GM12878 (cell line): Measurements from ENCODE around the gene IFNA1. TPM values are rescaled to one million over a fixed set of nuclear protein-coding genes. Genes with fewer than 3 reads are reported as not detected.

Experiments
- ATAC-seq: fragments of 200-7000 bp; cut with Tn5 transposase; 3 replicates; pipeline ENCODE4 v1.9.1; 2020; ENCODE audit warnings: mild to moderate bottlenecking, moderate library complexity
- BruUV-seq: library from RNA; stranded (reverse); fragments of 400-500 nt; replicated peaks from 2 replicates; lab custom pipeline; 2021; lab: Mats Ljungman, UMichigan
- CTCF ChIA-PET: fragments of 300-600 bp; sonication (Branson Sonifier 250); formaldehyde crosslinking; extraction: SDS; loops from one replicate; lab custom pipeline; 2021; ENCODE audit warnings: inconsistent platforms; lab: Yijun Ruan, JAX
- POLR2A ChIA-PET: fragments of 350-600 bp; formaldehyde crosslinking; extraction: SDS; loops from one replicate; lab custom pipeline; 2021; ENCODE audit warnings: inconsistent platforms; lab: Charles Lee
- RAD21 ChIA-PET: fragments of 300-600 bp; sonication (Branson Sonifier 250); formaldehyde crosslinking; loops from one replicate; lab custom pipeline; 2023; ENCODE audit warnings: antibody characterized with exemption; ENCODE audit not compliant: unreplicated experiment; lab: Charles Lee
- SMC1A ChIA-PET: fragments of 300-600 bp; sonication (Branson Sonifier 250); formaldehyde crosslinking; loops from one replicate; lab custom pipeline; 2023; ENCODE audit not compliant: unreplicated experiment, uncharacterized antibody; lab: Charles Lee
- DNase-seq: peaks from one replicate; pipeline ENCODE4 v3.0.0-alpha.2; 2011; ENCODE audit warnings: low read depth, low spot score
- FAIRE-seq: peaks from 3 replicates; lab custom pipeline; 2011; peaks lifted over from hg19 to GRCh38; lab: Jason Lieb, UNC
- H2AFZ ChIP-seq: 2 replicates; pipeline ENCODE4 v1.6.0; 2011; ENCODE audit warnings: low read depth, low read length, control low read depth; ENCODE audit not compliant: control insufficient read depth
- H3K27ac ChIP-seq: 2 replicates; pipeline ENCODE4 v1.5.1; 2011; ENCODE audit warnings: control low read depth; ENCODE audit not compliant: control insufficient read depth, insufficient read depth
- H3K27me3 ChIP-seq, 2 experiments: replicated peaks in 1 of 2; 2 replicates each; pipeline versions ENCODE4 v1.6.0 to v1.6.1; 2011; ENCODE audit warnings: low read length in 1 of 2; ENCODE audit not compliant: control insufficient read depth in 2 of 2, insufficient read depth in 2 of 2
- H3K36me3 ChIP-seq, 2 experiments: 2 replicates each; pipeline ENCODE4 v1.5.1; 2011; ENCODE audit warnings: low read length in 1 of 2; ENCODE audit not compliant: control insufficient read depth in 2 of 2, insufficient read depth in 2 of 2
- H3K4me1 ChIP-seq: 2 replicates; pipeline ENCODE4 v1.6.1; 2011; ENCODE audit warnings: mild to moderate bottlenecking, low read length, moderate library complexity, mixed read lengths; ENCODE audit not compliant: control insufficient read depth, insufficient read depth
- H3K4me2 ChIP-seq: 2 replicates; pipeline ENCODE4 v1.6.0; 2011; ENCODE audit warnings: control low read depth; ENCODE audit not compliant: control insufficient read depth, insufficient read depth
- H3K4me3 ChIP-seq: fragments of 200-600 bp; sonication (generic); 2 replicates; pipeline ENCODE4 v1.5.1; 2016
- H3K79me2 ChIP-seq: 2 replicates; pipeline ENCODE4 v1.6.0; 2011; ENCODE audit warnings: low read length; ENCODE audit not compliant: control insufficient read depth, insufficient read depth
- H3K9ac ChIP-seq: 2 replicates; pipeline ENCODE4 v1.8.0; 2011; ENCODE audit warnings: low read length, control low read depth, mixed read lengths; ENCODE audit not compliant: control insufficient read depth, insufficient read depth
- H3K9me3 ChIP-seq: replicated peaks from 3 replicates; pipeline ENCODE4 v1.5.1; 2011; ENCODE audit warnings: mild to moderate bottlenecking, low read length; ENCODE audit not compliant: control insufficient read depth, insufficient read depth
- H4K20me1 ChIP-seq: 2 replicates; pipeline ENCODE4 v1.6.0; 2011; ENCODE audit not compliant: control insufficient read depth, insufficient read depth
- CHD4 ChIP-seq: fragments of 200-600 bp; sonication (generic); IDR thresholded peaks from 2 replicates; pipeline ENCODE4 v1.6.1; 2016; ENCODE audit warnings: mild to moderate bottlenecking
- ESRRA ChIP-seq: IDR thresholded peaks from 2 replicates; pipeline ENCODE4 v1.6.1; 2012; ENCODE audit warnings: mild to moderate bottlenecking, low read length, improper control_type of control experiment
- IKZF2 ChIP-seq, 2 experiments: fragments of 450-650 bp; IDR thresholded peaks; 2 replicates each; pipeline ENCODE4 v1.6.1; 2017; ENCODE audit warnings: mild to moderate bottlenecking in 2 of 2, moderate library complexity in 2 of 2
- RELB ChIP-seq: fragments of 450-650 bp; IDR thresholded peaks from 2 replicates; pipeline ENCODE4 v1.6.1; 2017; ENCODE audit warnings: low read depth, mild to moderate bottlenecking, moderate library complexity
- WGBS: methylation state at CpG from one replicate; pipeline ENCODE4 v1.1.6; 2016; ENCODE audit warnings: low lambda C conversion rate; ENCODE audit not compliant: insufficient replicate concordance, insufficient coverage; ENCODE audit errors: missing lambda C conversion rate; 5-methylcytosine and 5-hydroxymethylcytosine counted together
- in situ Hi-C: fragments of 300-500 bp; cut with MboI; formaldehyde crosslinking; loops from 9 replicates; pipeline ENCODE4 v1.14.3; 2018; ENCODE audit warnings: mixed read lengths
- intact Hi-C: fragments of 100-400 bp; cut with micrococcal nuclease; formaldehyde crosslinking; loops from one replicate; pipeline ENCODE4 v1.14.2; 2022; ENCODE audit not compliant: unreplicated experiment
- polyA plus RNA-seq, 11 experiments: library from polyadenylated mRNA; depleted of rRNA in 4 of 11; unstranded in 6 of 11; stranded (reverse) in 5 of 11; fragments of >200 nt; fragmentation: Nextera tagmentation in 4 of 11; fragmentation: Illumina TruSeq in 1 of 11; extraction: Ambion mirVana in 4 of 11; extraction: Trizol in 1 of 11; gene quantifications; 1 replicate in 1 of 11; 2 replicates in 10 of 11; pipeline versions ENCODE4 v1.2.1 to v1.2.3, GENCODE V29; 2011 to 2016; ENCODE audit warnings: inconsistent platforms in 2 of 11, missing spikeins in 2 of 11, low read depth in 1 of 11
- total RNA-seq, 4 experiments: library from RNA; depleted of rRNA in 3 of 4; stranded (reverse); fragments of >200 nt in 3 of 4; fragmentation: Illumina TruSeq in 1 of 4; extraction: Trizol in 1 of 4; gene quantifications; 2 replicates each; pipeline versions ENCODE4 v1.2.1 to v1.2.3, GENCODE V29; 2013 to 2021

The IFNA1 gene
- total and polyA plus RNA-seq, 10 of the 15 experiments (the other 5 are each of a cell fraction or from before 2014, with no cell fraction given): not detected

GRCh38 chr9:21481470-21482056 lies 41.3 kb downstream of the IFNA1 start:
- ChIA-PET RAD21 (no interaction called here), POLR2A (no interaction called here), CTCF (interaction anchor here (0.9 to 1.8 kb wide), 2 partner anchors 15 to 306 kb away, joined by 3 to 4 read pairs; no protein-coding TSS in a partner anchor), SMC1A (interaction anchor here (0.7 kb wide), 1 partner anchor 527 kb away, joined by 3 read pairs; no protein-coding TSS in a partner anchor)
- Histone ChIP-seq H3K9me3 (no peaks in the 10 kb centered on the region; the same call in 2 of the 3 replicates), H3K79me2 (no peaks in the 10 kb centered on the region), H3K27ac (no peak overlapping the region), H3K9ac (no peak overlapping the region), H3K4me1 (peaks cover 3% of the 10 kb centered on the region; the same call in 1 of the 2 replicates), H3K4me2 (peak overlapping the region; percentile 21; the same call in 1 of the 2 replicates), H3K4me3 (no peak overlapping the region), H3K27me3 (no peaks in the 10 kb centered on the region; a peak in 1 of 4 replicates), H3K36me3 (no peaks in the 10 kb centered on the region), H4K20me1 (no peaks in the 10 kb centered on the region), H2AFZ (no peak overlapping the region; the same call in 1 of the 2 replicates)
- TF ChIP-seq RELB (peak; percentile 45; the same call in 1 of the 2 replicates), IKZF2 (IDR thresholded peaks at IDR 0.05) (peak; percentile 15 to 34; a peak in 2 of 4 replicates), ESRRA (no peak), CHD4 (no peak)
- BruUV-seq: no TSS peak
- FAIRE-seq (peak; percentile 47), ATAC-seq (peak; percentile 34; the same call in 2 of the 3 replicates), DNase-seq (no peak)
- intact Hi-C loops: loop anchor here (5.0 kb wide), 1 partner anchor 226 kb away; no protein-coding TSS in a partner anchor
- 4% methylated on average over 1 of the region's 1 CpG for WGBS
- in situ Hi-C loops: no loop called here
